Activated naive CD4-positive, alpha-beta T cell treated with anti-CD3 and anti-CD28 coated beads, Interleukin-2, amount 10 ng/mL, durations not matched to agents 7 days and 5 days (primary cell): ENCODE results near the gene SLC5A5.
"Not testable (repeated sequence)": the region's sequence is repeated elsewhere in the genome, so short reads cannot be mapped to it uniquely, and the experiment has no call there.

Source experiments
- CTCF ChIA-PET: fragments of 350-600 bp; sonication (Branson Sonifier 250); formaldehyde crosslinking; loops from one replicate; lab custom pipeline; 2021; ENCODE audit warnings: antibody characterized with exemption; lab: Charles Lee
- DNase-seq: peaks from one replicate; pipeline ENCODE4 v3.0.0-alpha.2; 2020
- H3K27ac Mint-ChIP-seq: one replicate; pipeline ENCODE4 v1.8.0; 2021; ENCODE audit warnings: mild to moderate bottlenecking, moderate library complexity, mixed read lengths
- H3K27me3 Mint-ChIP-seq: one replicate; pipeline ENCODE4 v1.8.0; 2021; ENCODE audit warnings: mild to moderate bottlenecking, mixed read lengths
- H3K36me3 Mint-ChIP-seq: one replicate; pipeline ENCODE4 v1.8.0; 2021; ENCODE audit warnings: mixed read lengths
- H3K4me1 Mint-ChIP-seq: one replicate; pipeline ENCODE4 v1.8.0; 2021; ENCODE audit warnings: mixed read lengths
- H3K4me3 Mint-ChIP-seq: one replicate; pipeline ENCODE4 v1.8.0; 2021; ENCODE audit warnings: mild to moderate bottlenecking, moderate library complexity, mixed read lengths
- H3K9me3 Mint-ChIP-seq: one replicate; pipeline ENCODE4 v1.8.0; 2021; ENCODE audit warnings: mixed read lengths

Gene SLC5A5

DNA sequence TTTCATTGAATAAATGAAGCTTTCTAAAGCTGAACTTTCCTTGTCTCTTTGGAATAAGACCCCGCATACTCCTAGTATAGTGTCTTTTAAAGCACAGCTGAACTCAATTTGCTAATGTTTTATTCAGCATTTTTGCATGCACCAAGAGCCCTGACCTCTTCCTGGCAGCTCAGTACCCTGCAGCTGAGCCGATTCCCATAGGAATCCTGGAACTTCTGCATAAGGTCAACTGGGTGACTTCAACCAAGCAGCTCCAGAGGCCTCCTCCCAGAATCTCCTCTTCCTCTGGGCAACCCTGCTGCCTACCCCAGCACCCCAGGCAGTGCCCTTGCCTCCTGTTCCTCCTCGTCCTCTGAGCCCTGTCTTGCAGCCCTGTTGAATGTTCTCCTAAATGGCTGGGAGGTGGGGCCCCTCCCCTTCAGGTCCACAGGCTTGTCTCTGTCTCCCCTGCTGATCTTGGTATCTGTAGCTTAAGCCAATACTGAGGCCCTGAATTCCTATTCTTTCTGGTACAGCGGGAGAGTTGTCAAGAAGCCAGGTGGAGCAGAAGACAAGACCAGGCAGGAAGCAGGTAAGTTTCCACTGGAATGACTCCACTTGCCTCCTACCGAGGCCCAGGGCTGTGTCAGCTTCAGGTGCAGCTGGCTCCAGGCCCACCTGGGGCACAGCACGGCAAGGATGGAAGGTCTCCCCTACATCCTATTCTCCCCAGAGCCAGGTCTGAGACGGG is 37.4 kb downstream of the SLC5A5 start:
- Mint-ChIP-seq H3K9me3 (peaks cover 13% of the 10 kb centered on the region), H3K4me3 (no peak overlapping the region), H3K36me3 (no peaks in the 10 kb centered on the region), H3K27me3 (peaks cover 6% of the 10 kb centered on the region), H3K4me1 (no peaks in the 10 kb centered on the region), H3K27ac (no peak overlapping the region)
- CTCF ChIA-PET, result interaction anchor here (0.6 kb wide), 2 partner anchors 22 to 49 kb away, joined by 3 to 4 read pairs; partner anchors contain the start of gene RPL18A
- no peak for DNase-seq

GRCh38 chr19:17910791-17911360 is 39.1 kb downstream of the SLC5A5 start:
- H3K36me3 Mint-ChIP-seq, result no peaks in the 10 kb centered on the region
- DNase-seq, result no peak
- H3K9me3 Mint-ChIP-seq, result peaks cover 13% of the 10 kb centered on the region
- H3K27me3 Mint-ChIP-seq, result peaks cover 6% of the 10 kb centered on the region
- H3K27ac Mint-ChIP-seq, result no peak overlapping the region
- H3K4me3 Mint-ChIP-seq, result no peak overlapping the region
- CTCF ChIA-PET, result no interaction called here
- no peaks in the 10 kb centered on the region for H3K4me1 Mint-ChIP-seq

DNA sequence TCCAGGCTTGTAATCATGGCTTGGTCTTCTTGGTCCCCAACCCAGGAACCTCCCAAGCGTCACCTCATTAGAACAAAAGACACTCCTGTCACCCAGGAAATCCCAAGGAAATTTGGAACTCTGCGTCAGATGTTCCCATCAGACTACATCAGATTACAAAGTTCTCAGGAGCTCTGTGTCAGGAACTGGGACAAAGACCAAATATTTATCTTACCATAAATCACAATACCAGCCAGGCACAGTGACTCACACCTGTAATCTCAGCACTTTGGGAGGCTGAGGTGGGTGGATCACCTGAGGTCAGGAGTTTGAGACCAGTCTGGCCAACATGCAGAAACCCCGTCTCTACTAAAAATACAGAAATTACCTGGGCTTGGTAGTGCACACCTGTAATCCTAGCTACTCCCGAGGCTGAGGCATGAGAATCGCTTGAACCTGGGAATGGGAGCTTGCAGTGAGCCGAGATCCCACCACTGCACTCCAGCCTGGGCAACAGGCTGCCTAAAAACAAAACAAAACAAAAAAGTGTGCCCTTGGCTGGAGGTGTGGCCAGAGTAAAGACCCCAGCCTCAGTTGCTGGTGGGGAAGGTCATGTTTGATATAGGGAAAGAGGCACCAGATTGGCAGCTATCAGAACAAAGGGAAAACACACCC is 44.3 kb downstream of the SLC5A5 start:
- Mint-ChIP-seq H3K9me3 (peaks cover 5% of the 10 kb centered on the region), H3K4me1 (no peaks in the 10 kb centered on the region), H3K27me3 (peaks cover 8% of the 10 kb centered on the region), H3K36me3 (no peaks in the 10 kb centered on the region), H3K27ac (no peak overlapping the region), H3K4me3 (no peak overlapping the region)
- no peak for DNase-seq
- CTCF ChIA-PET, result no interaction called here

DNA sequence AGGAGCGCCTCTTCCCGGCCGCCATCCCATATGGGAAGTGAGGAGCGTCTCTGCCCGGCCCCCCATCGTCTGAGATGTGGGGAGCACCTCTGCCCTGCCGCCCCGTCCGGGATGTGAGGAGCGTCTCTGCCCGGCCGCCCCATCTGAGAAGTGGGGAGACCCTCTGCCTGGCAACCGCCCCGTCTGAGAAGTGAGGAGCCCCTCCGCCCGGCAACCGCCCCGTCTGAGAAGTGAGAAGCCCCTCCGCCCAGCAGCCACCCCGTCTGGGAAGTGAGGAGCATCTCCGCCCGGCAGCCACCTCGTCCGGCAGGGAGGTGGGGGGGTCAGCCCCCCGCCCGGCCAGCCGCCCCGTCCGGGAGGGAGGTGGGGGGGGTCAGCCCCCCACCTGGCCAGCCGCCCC is 46.4 kb downstream of the SLC5A5 start:
- H3K4me1 Mint-ChIP-seq, DNase-seq, H3K4me3 Mint-ChIP-seq, H3K27ac Mint-ChIP-seq, H3K9me3 Mint-ChIP-seq, H3K36me3 Mint-ChIP-seq, CTCF ChIA-PET: not testable (repeated sequence)
- peaks cover 10% of the 10 kb centered on the region for H3K27me3 Mint-ChIP-seq

DNA sequence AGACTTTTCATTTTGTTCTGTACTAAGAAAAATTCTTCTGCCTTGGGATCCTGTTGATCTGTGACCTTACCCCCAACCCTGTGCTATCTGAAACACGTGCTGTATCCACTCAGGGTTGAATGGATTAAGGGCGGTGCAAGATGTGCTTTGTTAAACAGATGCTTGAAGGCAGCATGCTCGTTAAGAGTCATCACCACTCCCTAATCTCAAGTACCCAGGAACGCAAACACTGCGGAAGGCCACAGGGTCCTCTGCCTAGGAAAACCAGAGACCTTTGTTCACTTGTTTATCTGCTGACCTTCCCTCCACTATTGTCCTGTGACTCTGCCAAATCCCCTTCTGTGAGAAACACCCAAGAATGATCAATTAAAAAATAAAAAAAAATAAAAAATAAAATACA is 47.4 kb downstream of the SLC5A5 start:
- H3K4me1 Mint-ChIP-seq, H3K27ac Mint-ChIP-seq, H3K4me3 Mint-ChIP-seq, CTCF ChIA-PET, H3K36me3 Mint-ChIP-seq, H3K9me3 Mint-ChIP-seq, DNase-seq: not testable (repeated sequence)
- H3K27me3 Mint-ChIP-seq, result peaks cover 10% of the 10 kb centered on the region

DNA sequence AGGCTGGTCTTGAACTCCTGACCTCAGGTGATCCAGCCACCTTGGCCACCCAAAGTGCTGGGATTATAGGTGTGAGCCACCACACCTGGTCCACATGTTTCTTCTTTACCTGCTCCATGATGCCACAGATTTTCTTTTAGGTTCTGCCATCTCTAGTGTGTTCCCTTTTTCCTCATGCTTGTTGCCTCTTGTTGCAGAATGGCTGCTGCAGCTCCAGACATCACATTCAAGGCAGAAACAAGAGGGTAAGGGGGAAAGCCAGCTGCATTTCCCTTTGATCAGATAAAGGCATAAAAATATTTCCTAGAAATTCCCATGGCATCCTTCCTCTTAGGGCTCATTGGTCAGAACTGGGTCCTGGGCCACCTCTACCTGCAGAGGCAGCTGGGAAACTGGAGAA is 48.8 kb downstream of the SLC5A5 start:
- Mint-ChIP-seq H3K9me3 (no peaks in the 10 kb centered on the region), H3K4me1 (no peaks in the 10 kb centered on the region), H3K27me3 (peaks cover 10% of the 10 kb centered on the region), H3K36me3 (no peaks in the 10 kb centered on the region), H3K27ac (no peak overlapping the region), H3K4me3 (no peak overlapping the region)
- DNase-seq, result no peak
- CTCF ChIA-PET, result interaction anchor here (0.9 kb wide), 1 partner anchor 61 kb away, joined by 3 read pairs; the partner anchor contains the start of gene RPL18A

- Mint-ChIP-seq H3K27ac (no peak overlapping the region), H3K4me3 (no peak overlapping the region), H3K9me3 (no peaks in the 10 kb centered on the region), H3K36me3 (no peaks in the 10 kb centered on the region), H3K4me1 (no peaks in the 10 kb centered on the region), H3K27me3 (peaks cover 17% of the 10 kb centered on the region)
- CTCF ChIA-PET, result interaction anchor here (1.0 kb wide), 1 partner anchor 218 kb away, joined by 3 read pairs; no protein-coding TSS in a partner anchor
- DNase-seq, result no peak
Observed at GRCh38 chr19:17922138-17922537, 50.4 kb downstream of the SLC5A5 start.

- peaks cover 10% of the 10 kb centered on the region for H3K27me3 Mint-ChIP-seq
- CTCF ChIA-PET, result no interaction called here
- no peaks in the 10 kb centered on the region for H3K36me3 Mint-ChIP-seq
- H3K4me3 Mint-ChIP-seq, result no peak overlapping the region
- no peaks in the 10 kb centered on the region for H3K4me1 Mint-ChIP-seq
- H3K9me3 Mint-ChIP-seq, result no peaks in the 10 kb centered on the region
- H3K27ac Mint-ChIP-seq, result no peak overlapping the region
- DNase-seq, result no peak
Observed at GRCh38 chr19:17926044-17926443, 54.3 kb downstream of the SLC5A5 start.

- no peak overlapping the region for H3K4me3 Mint-ChIP-seq
- no peaks in the 10 kb centered on the region for H3K36me3 Mint-ChIP-seq
- CTCF ChIA-PET, result interaction anchor here (0.7 to 5.6 kb wide), 3 partner anchors 12 to 95 kb away, joined by 3 to 101 read pairs (median 4); partner anchors contain the start of gene RPL18A
- peaks cover 13% of the 10 kb centered on the region for H3K27me3 Mint-ChIP-seq
- no peak overlapping the region for H3K27ac Mint-ChIP-seq
- DNase-seq, result no peak
- peaks cover 20% of the 10 kb centered on the region for H3K4me1 Mint-ChIP-seq
- no peaks in the 10 kb centered on the region for H3K9me3 Mint-ChIP-seq
Observed at GRCh38 chr19:17929056-17929455, 57.3 kb downstream of the SLC5A5 start.

GRCh38 chr19:17931532-17932191 is 59.9 kb downstream of the SLC5A5 start:
- Mint-ChIP-seq H3K4me3 (peak overlapping the region; percentile 49), H3K36me3 (no peaks in the 10 kb centered on the region)
- DNase-seq, result no peak

DNA sequence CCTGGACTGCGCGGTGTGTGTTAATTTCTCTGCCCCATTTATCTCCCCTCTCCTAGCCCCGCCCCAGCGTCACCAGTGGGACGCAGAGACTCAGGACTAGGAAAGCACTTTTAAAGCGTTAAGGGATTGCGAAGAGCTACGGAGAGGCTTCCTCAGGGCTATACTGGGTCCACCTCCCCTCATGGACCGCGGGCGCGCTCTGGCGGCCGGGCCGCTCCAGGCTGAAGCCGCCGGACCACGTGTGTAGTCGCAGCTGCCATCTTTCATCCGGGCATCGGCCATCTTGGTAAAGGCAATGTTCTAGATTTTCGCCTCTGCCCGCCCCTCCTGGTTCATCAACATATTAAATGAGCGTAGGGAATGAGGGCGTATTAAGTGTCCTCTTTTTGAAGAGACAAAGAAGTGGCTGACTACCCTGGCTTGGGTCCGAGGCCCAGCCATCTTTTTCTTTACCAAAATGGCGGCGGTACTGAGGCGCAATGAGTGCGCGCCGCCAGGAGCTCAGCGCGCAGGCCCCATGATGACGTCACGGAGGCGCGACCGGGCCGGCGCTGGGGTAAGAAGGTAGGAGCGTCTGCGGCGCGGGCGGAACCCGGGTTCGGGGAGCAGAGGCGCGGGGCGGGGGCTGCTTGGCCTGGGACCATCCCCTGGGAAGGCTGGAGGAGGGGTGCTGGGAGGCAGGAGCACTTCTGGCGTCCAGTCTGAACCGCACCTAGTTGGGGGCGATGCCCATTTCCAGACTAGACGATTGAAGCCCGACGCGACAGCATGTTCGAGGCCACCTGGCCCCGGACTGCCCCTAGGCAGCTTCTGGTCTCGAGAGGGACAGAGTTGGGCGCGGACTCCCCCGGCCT is 61.0 kb downstream of the SLC5A5 start, which contains the start of gene CCDC124:
TSS of gene CCDC124 (plus strand) at position 531 of the 854 bp plus-strand sequence. CDS start 3,406 bp downstream, outside the sequence.
- Mint-ChIP-seq H3K27ac (peak within 1 kb of the TSS; percentile 89), H3K4me3 (peak within 1 kb of the TSS; percentile 88), H3K27me3 (peaks cover 6% of the 10 kb centered on the region), H3K9me3 (no peaks in the 10 kb centered on the region), H3K36me3 (no peaks in the 10 kb centered on the region), H3K4me1 (peaks cover 22% of the 10 kb centered on the region)
- CTCF ChIA-PET, result interaction anchor here (0.6 to 10.9 kb wide), 9 partner anchors 62 to 182 kb away, joined by 3 to 216 read pairs (median 5); partner anchors contain the start of genes RPL18A and SLC5A5
- DNase-seq, result peak; percentile 96

More at GRCh38 chr19:17931532-17932191, 59.9 kb downstream of the SLC5A5 start:
- CTCF ChIA-PET, result interaction anchor here (0.8 to 10.9 kb wide), 4 partner anchors 61 to 77 kb away, joined by 3 to 216 read pairs (median 69); partner anchors contain the start of genes RPL18A and SLC5A5
- Mint-ChIP-seq H3K27me3 (peaks cover 10% of the 10 kb centered on the region), H3K27ac (peak overlapping the region; percentile 52), H3K9me3 (no peaks in the 10 kb centered on the region), H3K4me1 (peaks cover 22% of the 10 kb centered on the region)

DNA sequence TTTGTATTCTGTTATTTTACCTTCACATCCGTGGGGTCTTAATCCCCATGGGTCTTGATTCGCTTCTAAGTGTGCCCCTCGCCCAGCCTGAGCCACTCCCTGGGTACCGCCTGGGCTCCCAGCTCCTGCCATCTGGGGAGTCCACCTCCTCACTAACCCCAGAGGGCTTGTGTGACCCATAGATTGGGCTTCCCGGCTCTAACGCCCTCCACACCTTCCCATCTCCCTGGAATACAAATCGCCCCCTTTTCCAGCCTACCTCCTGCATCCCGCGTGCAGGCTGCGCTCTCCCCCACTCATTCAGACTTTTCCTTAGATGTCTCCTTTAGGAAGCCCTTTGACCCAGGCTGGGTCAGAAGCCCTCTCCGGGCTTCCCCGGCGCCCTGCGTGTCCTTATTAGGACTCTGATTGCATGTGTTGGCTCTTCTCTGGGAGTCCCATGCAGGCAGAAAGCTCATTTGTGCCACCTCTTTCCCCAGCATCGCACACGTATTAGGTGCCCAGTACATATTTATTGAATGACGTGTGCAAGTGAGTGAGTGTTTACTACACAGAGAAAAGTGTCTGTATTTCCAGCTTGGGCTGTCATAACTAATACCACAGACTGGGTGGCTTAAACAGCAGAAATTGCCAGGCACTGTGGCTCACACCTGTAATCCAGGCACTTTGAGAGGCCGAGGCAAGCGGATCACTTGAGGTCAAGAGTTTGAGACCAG is 61.8 kb downstream of the SLC5A5 start:
- Mint-ChIP-seq H3K36me3 (no peaks in the 10 kb centered on the region), H3K27ac (peak overlapping the region; percentile 89), H3K4me3 (peak overlapping the region; percentile 88), H3K4me1 (peaks cover 22% of the 10 kb centered on the region), H3K27me3 (peaks cover 6% of the 10 kb centered on the region), H3K9me3 (no peaks in the 10 kb centered on the region)
- DNase-seq, result no peak
- CTCF ChIA-PET, result interaction anchor here (0.6 to 10.9 kb wide), 11 partner anchors 9 to 183 kb away, joined by 3 to 216 read pairs (median 4); partner anchors contain the start of genes RPL18A and SLC5A5
